H1 (cell line): ENCODE results near the gene FAM9C. TPM values are rescaled to one million over a fixed set of nuclear protein-coding genes. Genes with fewer than 3 reads are reported as not detected.

Source experiments
- CTCF ChIA-PET: fragments of 300-600 bp; sonication (Branson Sonifier 250); formaldehyde crosslinking; loops from one replicate; lab custom pipeline; 2021; ENCODE audit not compliant: partially characterized antibody; lab: Charles Lee
- POLR2A ChIA-PET: fragments of 300-600 bp; sonication (Branson Sonifier 250); formaldehyde crosslinking; loops from one replicate; lab custom pipeline; 2021; ENCODE audit warnings: inconsistent platforms; ENCODE audit not compliant: partially characterized antibody; lab: Charles Lee
- DNase-seq, 2 experiments: peaks; one replicate each; pipeline versions ENCODE4 v3.0.0 to v3.0.0-alpha.2; 2010 to 2022; ENCODE audit warnings: low spot score in 2 of 2, low read depth in 1 of 2, mixed read lengths in 1 of 2
- FAIRE-seq: peaks from 2 replicates; lab custom pipeline; 2011; peaks lifted over from hg19 to GRCh38; lab: Jason Lieb, UNC
- H2AFZ ChIP-seq: 2 replicates; pipeline ENCODE4 v1.8.1; 2012; ENCODE audit warnings: low read length, inconsistent platforms
- H2AK5ac ChIP-seq: 2 replicates; pipeline ENCODE4 v1.6.1; 2013; ENCODE audit warnings: low read depth, low read length
- H2BK120ac ChIP-seq: replicated peaks from 2 replicates; pipeline ENCODE3; 2013; ENCODE audit warnings: low read depth, low read length, inconsistent platforms
- H2BK12ac ChIP-seq: 2 replicates; pipeline ENCODE4 v1.6.1; 2013; ENCODE audit warnings: low read depth, low read length
- H2BK15ac ChIP-seq: 2 replicates; pipeline ENCODE4 v1.6.1; 2013; ENCODE audit warnings: low read length
- H2BK20ac ChIP-seq: 2 replicates; pipeline ENCODE4 v1.6.1; 2013; ENCODE audit warnings: low read length
- H2BK5ac ChIP-seq: 2 replicates; pipeline ENCODE4 v1.6.1; 2013; ENCODE audit warnings: low read depth, low read length
- H3K14ac ChIP-seq: 2 replicates; pipeline ENCODE4 v1.6.1; 2013; ENCODE audit warnings: inconsistent platforms; ENCODE audit not compliant: insufficient read length
- H3K18ac ChIP-seq: 2 replicates; pipeline ENCODE4 v1.6.1; 2013; ENCODE audit warnings: low read length; ENCODE audit errors: extremely low read depth
- H3K23ac ChIP-seq: 2 replicates; pipeline ENCODE4 v1.6.1; 2013; ENCODE audit warnings: inconsistent platforms; ENCODE audit not compliant: insufficient read length
- H3K23me2 ChIP-seq: 2 replicates; pipeline ENCODE4 v1.6.1; 2013; ENCODE audit warnings: low read depth, low read length
- H3K27ac ChIP-seq: 2 replicates; pipeline ENCODE4 v1.6.1; 2011; ENCODE audit warnings: low read depth, low read length, inconsistent platforms
- H3K27me3 ChIP-seq, 4 experiments: replicated peaks in 1 of 4; 1 replicate in 1 of 4; 2 replicates in 3 of 4; pipeline versions ENCODE4 v1.6.1 to v1.8.1; 2011 to 2013; ENCODE audit warnings: low read length in 3 of 4, mild to moderate bottlenecking in 3 of 4, inconsistent platforms in 2 of 4, mixed read lengths in 2 of 4, moderate library complexity in 1 of 4; ENCODE audit not compliant: control insufficient read depth in 3 of 4, insufficient read depth in 3 of 4; ENCODE audit errors: extremely low read depth in 1 of 4
- H3K36me3 ChIP-seq, 4 experiments: 2 replicates each; pipeline versions ENCODE4 v1.6.1 to v1.8.1; 2011 to 2013; ENCODE audit warnings: mild to moderate bottlenecking in 4 of 4, low read length in 3 of 4, moderate library complexity in 2 of 4, control low read depth in 1 of 4, inconsistent platforms in 1 of 4; ENCODE audit not compliant: insufficient read depth in 4 of 4, control insufficient read depth in 2 of 4
- H3K4ac ChIP-seq: replicated peaks from 2 replicates; pipeline ENCODE3; 2013; ENCODE audit warnings: low read length, low read depth, mixed read lengths, inconsistent platforms; ENCODE audit not compliant: insufficient read length
- H3K4me1 ChIP-seq, 4 experiments: replicated peaks in 1 of 4; 1 replicate in 1 of 4; 2 replicates in 3 of 4; pipeline versions ENCODE4 v1.6.1 to v1.8.1; 2011 to 2013; ENCODE audit warnings: low read length in 3 of 4, inconsistent platforms in 2 of 4, mixed read lengths in 1 of 4; ENCODE audit not compliant: insufficient read depth in 4 of 4, control insufficient read depth in 3 of 4
- H3K4me2 ChIP-seq, 2 experiments: 2 replicates each; pipeline versions ENCODE4 v1.6.1 to v1.8.1; 2011 to 2013; ENCODE audit warnings: low read depth in 2 of 2, low read length in 2 of 2, control low read depth in 1 of 2, inconsistent platforms in 1 of 2, mild to moderate bottlenecking in 1 of 2; ENCODE audit not compliant: insufficient read depth in 1 of 2
- H3K4me3 ChIP-seq, 4 experiments: fragments of 200-600, 300-600 bp in 1 of 4; sonication (generic), shearing (Covaris generic), sonication (Bioruptor Twin) in 1 of 4; 2 replicates each; pipeline versions ENCODE4 v1.5.1 to v1.8.1; 2011 to 2016; ENCODE audit warnings: low read length in 4 of 4, low read depth in 3 of 4, control low read depth in 2 of 4, inconsistent platforms in 2 of 4, mild to moderate bottlenecking in 2 of 4, mixed read lengths in 1 of 4, moderate library complexity in 1 of 4; ENCODE audit not compliant: insufficient read depth in 2 of 4; ENCODE audit errors: extremely low read depth in 1 of 4
- H3K56ac ChIP-seq: replicated peaks from 2 replicates; pipeline ENCODE3; 2013; ENCODE audit warnings: low read depth, mild to moderate bottlenecking, mixed read lengths, low read length, inconsistent platforms; ENCODE audit not compliant: insufficient read length
- H3K79me1 ChIP-seq: 2 replicates; pipeline ENCODE4 v1.6.1; 2013; ENCODE audit warnings: low read depth, low read length, control low read depth
- H3K79me2 ChIP-seq, 2 experiments: 2 replicates each; pipeline versions ENCODE4 v1.6.1 to v1.8.1; 2012 to 2013; ENCODE audit warnings: low read length in 2 of 2, mild to moderate bottlenecking in 2 of 2, inconsistent platforms in 1 of 2; ENCODE audit not compliant: insufficient read depth in 2 of 2, control insufficient read depth in 1 of 2
- H3K9ac ChIP-seq, 4 experiments: replicated peaks in 1 of 4; 1 replicate in 1 of 4; 2 replicates in 3 of 4; pipeline versions ENCODE4 v1.6.1 to v1.8.1; 2011 to 2013; ENCODE audit warnings: low read depth in 3 of 4, low read length in 3 of 4, control low read depth in 2 of 4, mild to moderate bottlenecking in 2 of 4, moderate library complexity in 2 of 4, inconsistent platforms in 1 of 4; ENCODE audit errors: extremely low read depth in 1 of 4
- H3K9me3 ChIP-seq, 2 experiments: 2 replicates each; pipeline versions ENCODE4 v1.6.1 to v1.8.1; 2012 to 2013; ENCODE audit warnings: mild to moderate bottlenecking in 2 of 2, moderate library complexity in 2 of 2, control low read depth in 1 of 2, inconsistent platforms in 1 of 2, low read depth in 1 of 2, low read length in 1 of 2, mixed read lengths in 1 of 2; ENCODE audit not compliant: insufficient read depth in 2 of 2
- H4K20me1 ChIP-seq, 2 experiments: replicated peaks in 1 of 2; 2 replicates each; pipeline versions ENCODE3 to v1.8.1; 2011 to 2013; ENCODE audit warnings: inconsistent platforms in 2 of 2, low read length in 2 of 2, mild to moderate bottlenecking in 1 of 2; ENCODE audit not compliant: insufficient read depth in 2 of 2, control insufficient read depth in 1 of 2
- H4K5ac ChIP-seq: 2 replicates; pipeline ENCODE4 v1.6.1; 2013; ENCODE audit warnings: low read length, low read depth, mixed read lengths, inconsistent platforms; ENCODE audit not compliant: insufficient read length
- H4K8ac ChIP-seq: 2 replicates; pipeline ENCODE4 v1.8.0; 2013; ENCODE audit warnings: mild to moderate bottlenecking, moderate library complexity, low read length, inconsistent platforms; ENCODE audit not compliant: insufficient read depth; ENCODE audit errors: extremely low read depth
- H4K91ac ChIP-seq: replicated peaks from 2 replicates; pipeline ENCODE3; 2013; ENCODE audit warnings: low read length, mixed read lengths, inconsistent platforms; ENCODE audit not compliant: insufficient read length
- CBX8 ChIP-seq: fragments of 300-800, 300-1000 bp; sonication (generic); IDR thresholded peaks from 2 replicates; pipeline ENCODE4 v1.7.1; 2016; ENCODE audit warnings: low read depth, low read length, borderline replicate concordance
- FOSL1 ChIP-seq: IDR thresholded peaks from 2 replicates; pipeline ENCODE4 v1.6.1; 2011; ENCODE audit warnings: mild to moderate bottlenecking, low read depth, low read length, moderate library complexity; ENCODE audit not compliant: insufficient read depth
- SIX5 ChIP-seq: IDR thresholded peaks from 2 replicates; pipeline ENCODE4 v1.6.1; 2011; ENCODE audit warnings: mild to moderate bottlenecking, low read depth, low read length
- WGBS, 2 experiments: shearing (Covaris generic) in 1 of 2; methylation state at CpG; one replicate each; pipeline versions ENCODE4 v1.1.6 to v1.1.7; 2013 to 2015; ENCODE audit warnings: low lambda C conversion rate in 2 of 2, mixed read lengths in 2 of 2, inconsistent platforms in 1 of 2, low coverage in 1 of 2, missing lambda C conversion rate in 1 of 2; ENCODE audit not compliant: insufficient replicate concordance in 2 of 2, insufficient coverage in 1 of 2, insufficient read length in 1 of 2; ENCODE audit errors: extremely low coverage in 1 of 2, missing lambda C conversion rate in 1 of 2; 5-methylcytosine and 5-hydroxymethylcytosine counted together
- polyA plus RNA-seq, 7 experiments: library from polyadenylated mRNA; depleted of rRNA in 3 of 7; stranded (reverse) in 5 of 7; unstranded in 2 of 7; fragments of >200 nt in 5 of 7; fragments of 200-250 nt in 2 of 7; gene quantifications; 1 replicate in 5 of 7; 2 replicates in 1 of 7; 4 replicates in 1 of 7; pipeline versions ENCODE4 v1.2.1 to v1.2.3, GENCODE V29; 2011 to 2013; ENCODE audit warnings: missing spikeins in 2 of 7, mixed read lengths in 2 of 7
- total RNA-seq: library from RNA; stranded (reverse); fragmentation: NEBNext Ultra II Directional; extraction: Animal tissue kit (Norgen Biotek cat#: 25700); gene quantifications from 2 replicates; pipeline ENCODE4 v1.2.1, GENCODE V29; 2021

FAM9C gene
- total and polyA plus RNA-seq, 2 of the 8 experiments (the other 6 are each of a cell fraction or from before 2014, with no cell fraction given), result not detected

- Histone ChIP-seq H3K23me2 (no peaks in the 10 kb centered on the region), H2BK120ac (no peak overlapping the region), H3K18ac (no peak overlapping the region), H4K5ac (no peak overlapping the region), H3K79me2 (no peaks in the 10 kb centered on the region), H3K9me3 (no peaks in the 10 kb centered on the region), H2BK15ac (no peak overlapping the region), H4K20me1 (no peaks in the 10 kb centered on the region), H3K9ac (no peak overlapping the region), H3K56ac (no peak overlapping the region), H2BK5ac (no peak overlapping the region), H3K4me2 (no peak overlapping the region), H3K27ac (no peak overlapping the region), H3K23ac (no peak overlapping the region), H4K8ac (no peak overlapping the region), H3K36me3 (no peaks in the 10 kb centered on the region), H3K4me3 (no peak overlapping the region), H3K14ac (no peak overlapping the region), H4K91ac (no peak overlapping the region), H2AK5ac (no peak overlapping the region), H2BK20ac (no peak overlapping the region), H2BK12ac (no peak overlapping the region), H3K4me1 (no peaks in the 10 kb centered on the region), H2AFZ (no peak overlapping the region), H3K79me1 (no peaks in the 10 kb centered on the region), H3K27me3 (no peaks in the 10 kb centered on the region), H3K4ac (no peak overlapping the region)
- no peak for TF ChIP-seq FOSL1
- no peak for TF ChIP-seq SIX5
- no peak for TF ChIP-seq CBX8
- WGBS, 2 experiments, result 93% methylated on average over 3 of the region's 3 CpGs; no CpG with 5 or more reads in 1 of the 2 experiments
- no peak for FAIRE-seq
- DNase-seq, result no peak
- ChIA-PET POLR2A (interaction anchor here (0.6 kb wide), 1 partner anchor 28 kb away, joined by 3 read pairs; no protein-coding TSS in a partner anchor), CTCF (interaction anchor here (0.8 to 1.0 kb wide), 2 partner anchors 20 to 69 kb away, joined by 3 read pairs; no protein-coding TSS in a partner anchor)
Measured at GRCh38 chrX:13047759-13048158, 3.3 kb upstream of the FAM9C start.
